ENCODE measurements around the gene LRPAP1.

GRCh38 chr4:3475713-3476260, 56.4 kb downstream of the LRPAP1 start:
- TF ChIP-seq CTCF (IDR thresholded peaks at IDR 0.05 in 8 of 11, conservative IDR thresholded peaks at IDR 0.05 in 3 of 11), result no peak
- TF ChIP-seq POLR2A (IDR thresholded peaks at IDR 0.05), result no peak
- no peak for TF ChIP-seq POLR2AphosphoS5 (IDR thresholded peaks at IDR 0.05)

Data from spleen (tissue), 7 donors.